ENCODE measurements around the gene IL27RA.

GRCh38 chr19:13993590-13994300, 37.8 kb upstream of the IL27RA start:
- no peak for TF ChIP-seq ZC3H10 (CRISPR knock-in tag; IDR thresholded peaks at IDR 0.05)
- TF ChIP-seq TCF4 (CRISPR knock-in tag; IDR thresholded peaks at IDR 0.05; ENCODE audit: borderline replicate concordance) = no peak
- no peak for TF ChIP-seq CSDC2 (CRISPR knock-in tag; IDR thresholded peaks at IDR 0.05)
- TF ChIP-seq, protein P1, sequence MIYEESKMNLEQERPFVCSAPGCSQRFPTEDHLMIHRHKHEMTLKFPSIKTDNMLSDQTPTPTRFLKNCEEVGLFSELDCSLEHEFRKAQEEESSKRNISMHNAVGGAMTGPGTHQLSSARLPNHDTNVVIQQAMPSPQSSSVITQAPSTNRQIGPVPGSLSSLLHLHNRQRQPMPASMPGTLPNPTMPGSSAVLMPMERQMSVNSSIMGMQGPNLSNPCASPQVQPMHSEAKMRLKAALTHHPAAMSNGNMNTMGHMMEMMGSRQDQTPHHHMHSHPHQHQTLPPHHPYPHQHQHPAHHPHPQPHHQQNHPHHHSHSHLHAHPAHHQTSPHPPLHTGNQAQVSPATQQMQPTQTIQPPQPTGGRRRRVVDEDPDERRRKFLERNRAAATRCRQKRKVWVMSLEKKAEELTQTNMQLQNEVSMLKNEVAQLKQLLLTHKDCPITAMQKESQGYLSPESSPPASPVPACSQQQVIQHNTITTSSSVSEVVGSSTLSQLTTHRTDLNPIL (CRISPR knock-in tag; IDR thresholded peaks at IDR 0.05; ENCODE audit: low read depth) = no peak
- TF ChIP-seq, protein P2, sequence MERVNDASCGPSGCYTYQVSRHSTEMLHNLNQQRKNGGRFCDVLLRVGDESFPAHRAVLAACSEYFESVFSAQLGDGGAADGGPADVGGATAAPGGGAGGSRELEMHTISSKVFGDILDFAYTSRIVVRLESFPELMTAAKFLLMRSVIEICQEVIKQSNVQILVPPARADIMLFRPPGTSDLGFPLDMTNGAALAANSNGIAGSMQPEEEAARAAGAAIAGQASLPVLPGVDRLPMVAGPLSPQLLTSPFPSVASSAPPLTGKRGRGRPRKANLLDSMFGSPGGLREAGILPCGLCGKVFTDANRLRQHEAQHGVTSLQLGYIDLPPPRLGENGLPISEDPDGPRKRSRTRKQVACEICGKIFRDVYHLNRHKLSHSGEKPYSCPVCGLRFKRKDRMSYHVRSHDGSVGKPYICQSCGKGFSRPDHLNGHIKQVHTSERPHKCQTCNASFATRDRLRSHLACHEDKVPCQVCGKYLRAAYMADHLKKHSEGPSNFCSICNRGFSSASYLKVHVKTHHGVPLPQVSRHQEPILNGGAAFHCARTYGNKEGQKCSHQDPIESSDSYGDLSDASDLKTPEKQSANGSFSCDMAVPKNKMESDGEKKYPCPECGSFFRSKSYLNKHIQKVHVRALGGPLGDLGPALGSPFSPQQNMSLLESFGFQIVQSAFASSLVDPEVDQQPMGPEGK (CRISPR knock-in tag; IDR thresholded peaks at IDR 0.05; ENCODE audit: borderline replicate concordance) = no peak
- no peak for TF ChIP-seq RARB (CRISPR knock-in tag; IDR thresholded peaks at IDR 0.05)
- no peak for TF ChIP-seq BACH2 (CRISPR knock-in tag; IDR thresholded peaks at IDR 0.05; ENCODE audit: borderline replicate concordance)
- no peak for TF ChIP-seq ZNF70 (CRISPR knock-in tag; IDR thresholded peaks at IDR 0.05)
- no peak for TF ChIP-seq ZFP3 (CRISPR knock-in tag; IDR thresholded peaks at IDR 0.05)
- no peak for TF ChIP-seq TOX (CRISPR knock-in tag; IDR thresholded peaks at IDR 0.05; ENCODE audit: borderline replicate concordance)
